ENCODE data around the gene ITPR1.

GRCh38 chr3:4587061-4587837, 94.1 kb downstream of the ITPR1 start:
- TF ChIP-seq CTCF (conservative IDR thresholded peaks at IDR 0.05; ENCODE audit: low read length) (no peak), EZH2phosphoT487 (IDR thresholded peaks at IDR 0.05; ENCODE audit: borderline replicate concordance, low read depth, low read length) (no peak)
